Cardiac fibroblast (primary cell): ENCODE results near the gene KRT17.

ENCODE experiments used
- DNase-seq, 2 donors: peaks; one replicate each; pipeline versions ENCODE4 v3.0.0 to v3.0.0-alpha.2; 2010; ENCODE audit warnings: low read depth in 2 of 2
- H3K4me3 ChIP-seq, 2 donors: replicated peaks in 1 of 2; 1 replicate in 1 of 2; 2 replicates in 1 of 2; pipeline ENCODE4 v1.5.1; 2011; ENCODE audit warnings: low read depth in 2 of 2, low read length in 2 of 2, mild to moderate bottlenecking in 2 of 2, moderate library complexity in 1 of 2
- CTCF ChIP-seq: IDR thresholded peaks from one replicate; pipeline ENCODE4 v1.5.1; 2011; ENCODE audit warnings: low read depth, mild to moderate bottlenecking, low read length, inconsistent platforms

KRT17 gene

GRCh38 chr17:41657936-41658335, 33.6 kb upstream of the KRT17 start:
- H3K4me3 ChIP-seq: no peak overlapping the region
- TF ChIP-seq CTCF: no peak
- no peak for DNase-seq

GRCh38 chr17:41657176-41657754, 32.9 kb upstream of the KRT17 start:
- no peak overlapping the region for H3K4me3 ChIP-seq
- TF ChIP-seq CTCF: no peak

GRCh38 chr17:41656249-41657023, 32.1 kb upstream of the KRT17 start:
- no peak for TF ChIP-seq CTCF
- no peak for DNase-seq
- H3K4me3 ChIP-seq: no peak overlapping the region

More at GRCh38 chr17:41657176-41657754, 32.9 kb upstream of the KRT17 start:
- DNase-seq: no peak

- no peak overlapping the region for H3K4me3 ChIP-seq
- no peak for DNase-seq
- TF ChIP-seq CTCF: no peak
Measured at GRCh38 chr17:41655611-41656111, 31.3 kb upstream of the KRT17 start.

- DNase-seq: no peak
- TF ChIP-seq CTCF: no peak
- no peak overlapping the region for H3K4me3 ChIP-seq
Measured at GRCh38 chr17:41654678-41655607, 30.6 kb upstream of the KRT17 start.

GRCh38 chr17:41653892-41654677, 29.7 kb upstream of the KRT17 start:
- no peak overlapping the region for H3K4me3 ChIP-seq
- no peak for DNase-seq
- no peak for TF ChIP-seq CTCF
